HG03469 (cell line): Measurements from ENCODE around the gene DDX25.

Experiments used
- ATAC-seq: cut with Tn5 transposase; IDR thresholded peaks from one replicate; pipeline ENCODE4 v1.9.1; 2021; ENCODE audit warnings: mild to moderate bottlenecking, moderate library complexity, moderate number of reproducible peaks; ENCODE audit not compliant: unreplicated experiment

DDX25 gene

GRCh38 chr11:125948278-125949051, 44.2 kb downstream of the DDX25 start:
- no peak for ATAC-seq

- no peak for ATAC-seq
Observed at GRCh38 chr11:125949271-125950177, 45.2 kb downstream of the DDX25 start.

DNA sequence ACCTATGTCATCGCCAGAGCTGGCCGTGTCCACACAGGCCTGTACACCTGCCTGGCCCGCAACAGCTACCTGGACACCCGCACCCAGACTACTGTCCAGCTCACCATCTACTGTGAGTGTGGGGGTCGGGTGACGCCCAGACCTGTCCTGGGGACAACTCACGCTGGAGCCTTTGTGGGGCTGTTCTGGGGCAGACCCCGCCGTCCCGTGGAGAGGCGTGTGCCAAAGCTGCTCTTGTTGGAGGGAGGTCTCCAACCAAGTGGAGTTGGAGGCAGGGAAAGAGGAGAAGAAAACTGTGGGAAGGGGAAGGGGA, 45.8 kb downstream of the DDX25 start:
- no peak for ATAC-seq

DNA sequence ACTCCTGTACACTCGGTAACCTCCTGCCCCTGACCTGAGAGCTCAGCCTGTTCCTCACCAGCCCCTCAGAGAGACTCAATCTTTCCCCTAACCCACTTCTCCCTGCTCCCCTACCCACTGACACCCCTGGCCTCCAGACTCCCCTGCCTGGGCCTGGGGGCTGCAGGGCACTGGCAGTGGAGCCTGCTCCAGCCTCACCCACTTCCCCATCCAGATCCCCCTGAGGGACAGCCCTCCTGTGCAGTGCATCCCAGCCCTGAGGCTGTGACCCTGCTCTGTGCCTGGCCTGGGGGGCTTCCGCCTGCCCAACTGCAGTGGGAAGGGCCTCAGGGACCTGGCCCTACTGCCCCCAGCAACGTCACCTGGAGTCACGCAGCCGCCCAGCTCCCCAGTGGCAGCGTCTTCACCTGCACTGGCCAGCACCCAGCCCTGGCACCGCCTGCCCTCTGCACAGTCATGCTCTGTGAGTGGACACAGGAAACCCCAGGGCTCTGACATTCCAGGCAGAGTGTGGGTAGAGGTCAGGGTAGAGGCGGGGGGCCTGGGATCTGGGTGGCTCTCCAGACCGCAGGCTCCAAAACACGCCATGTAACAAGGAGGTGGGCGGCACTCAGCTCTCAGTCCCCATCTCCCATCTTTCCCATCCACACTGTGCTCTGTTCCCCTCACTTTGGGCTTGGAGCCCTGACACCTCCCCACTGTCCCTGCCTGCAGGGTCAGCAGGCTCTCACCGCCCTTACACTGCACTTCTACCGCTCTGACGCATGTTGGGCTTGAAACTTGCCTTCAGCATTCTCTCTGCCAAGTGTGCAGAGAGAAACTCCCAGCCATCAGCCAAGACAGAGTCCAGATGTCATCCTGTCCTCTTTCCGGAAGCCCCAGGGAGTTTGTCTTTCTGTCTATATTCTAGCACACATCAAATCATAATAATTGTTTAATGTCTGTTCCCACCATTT, 46.7 kb downstream of the DDX25 start:
- no peak for ATAC-seq

DNA sequence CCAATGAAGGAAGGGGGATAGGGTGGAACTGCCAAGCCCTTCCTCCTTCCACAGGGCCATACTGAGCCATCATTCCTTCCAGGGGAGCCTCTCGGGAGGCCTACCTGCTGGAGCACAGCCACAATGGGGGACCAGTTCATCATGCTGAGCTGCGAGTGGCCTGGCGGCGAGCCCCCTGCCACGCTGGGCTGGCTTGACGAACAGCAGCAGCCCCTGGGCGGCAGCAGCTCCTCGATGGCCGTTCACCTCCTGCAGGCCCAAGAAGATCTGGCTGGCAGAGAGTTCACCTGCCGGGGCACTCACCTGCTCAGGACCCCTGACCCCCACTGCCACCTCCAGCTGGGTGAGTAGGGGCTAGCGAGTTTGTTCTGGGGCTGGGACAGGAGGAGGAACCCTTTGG, 47.4 kb downstream of the DDX25 start:
- no peak for ATAC-seq

DNA sequence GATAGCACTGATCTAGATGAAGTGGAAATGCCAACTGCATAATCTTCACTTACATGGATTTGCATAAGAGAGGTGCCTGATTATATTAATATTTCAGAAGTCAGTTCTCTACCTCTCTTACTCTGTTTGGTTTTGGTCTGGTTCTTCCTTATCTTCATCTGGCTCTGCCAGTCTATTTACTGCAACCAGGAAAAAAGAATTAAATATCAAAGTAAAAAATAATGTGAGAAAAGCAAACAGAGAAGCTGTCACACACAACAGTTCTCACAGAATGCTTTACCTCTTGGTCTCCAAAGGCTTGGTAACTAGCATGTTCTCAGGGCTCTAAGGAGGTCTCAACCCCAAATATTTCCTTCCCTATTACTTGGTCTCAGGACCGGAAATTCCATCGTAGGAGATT, 48.3 kb downstream of the DDX25 start:
- no peak for ATAC-seq

DNA sequence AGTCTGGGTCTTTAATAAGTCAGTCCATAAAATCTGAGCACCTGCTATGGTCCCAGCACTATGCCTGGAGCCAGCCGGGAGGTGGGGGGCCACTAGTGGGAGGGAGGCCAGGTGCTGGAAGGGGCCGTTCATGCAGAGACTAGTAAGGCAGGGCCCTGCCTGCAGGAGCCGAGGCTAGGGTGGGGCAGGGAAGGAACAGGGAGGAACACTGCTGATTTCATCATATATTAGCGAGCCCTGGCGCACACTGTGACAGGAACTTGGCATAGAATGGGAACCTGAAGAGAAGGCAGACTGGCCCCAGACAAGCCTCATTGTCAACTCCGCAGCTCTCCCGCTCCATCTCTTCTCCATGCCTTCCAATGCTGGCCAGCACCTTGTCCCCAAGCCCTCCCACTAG, 48.7 kb downstream of the DDX25 start:
- no peak for ATAC-seq

DNA sequence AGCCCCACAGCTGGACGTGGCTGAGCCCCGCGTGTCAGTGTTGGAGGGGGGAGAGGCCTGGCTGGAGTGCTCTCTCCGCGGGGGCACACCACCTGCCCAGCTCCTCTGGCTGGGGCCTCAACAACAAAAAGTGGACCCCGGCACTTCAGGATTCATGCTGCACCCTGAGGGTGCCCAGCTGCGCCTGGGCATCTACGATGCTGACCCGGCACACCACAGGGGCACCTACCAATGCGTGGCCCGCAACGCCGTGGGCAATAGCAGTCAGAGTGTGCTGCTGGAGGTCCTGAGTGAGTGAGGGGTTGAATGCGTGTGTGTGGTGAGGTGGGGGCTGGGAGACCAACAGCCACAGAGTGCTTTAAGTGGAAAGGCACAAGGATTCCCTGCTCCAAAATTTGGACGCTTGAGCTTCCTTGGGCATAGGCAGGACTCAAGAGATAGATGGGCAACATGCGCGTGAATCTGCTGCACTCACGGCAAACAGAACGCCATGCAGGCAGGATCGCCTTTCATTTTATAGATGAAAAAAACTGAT, 49.2 kb downstream of the DDX25 start:
- ATAC-seq: no peak

DNA sequence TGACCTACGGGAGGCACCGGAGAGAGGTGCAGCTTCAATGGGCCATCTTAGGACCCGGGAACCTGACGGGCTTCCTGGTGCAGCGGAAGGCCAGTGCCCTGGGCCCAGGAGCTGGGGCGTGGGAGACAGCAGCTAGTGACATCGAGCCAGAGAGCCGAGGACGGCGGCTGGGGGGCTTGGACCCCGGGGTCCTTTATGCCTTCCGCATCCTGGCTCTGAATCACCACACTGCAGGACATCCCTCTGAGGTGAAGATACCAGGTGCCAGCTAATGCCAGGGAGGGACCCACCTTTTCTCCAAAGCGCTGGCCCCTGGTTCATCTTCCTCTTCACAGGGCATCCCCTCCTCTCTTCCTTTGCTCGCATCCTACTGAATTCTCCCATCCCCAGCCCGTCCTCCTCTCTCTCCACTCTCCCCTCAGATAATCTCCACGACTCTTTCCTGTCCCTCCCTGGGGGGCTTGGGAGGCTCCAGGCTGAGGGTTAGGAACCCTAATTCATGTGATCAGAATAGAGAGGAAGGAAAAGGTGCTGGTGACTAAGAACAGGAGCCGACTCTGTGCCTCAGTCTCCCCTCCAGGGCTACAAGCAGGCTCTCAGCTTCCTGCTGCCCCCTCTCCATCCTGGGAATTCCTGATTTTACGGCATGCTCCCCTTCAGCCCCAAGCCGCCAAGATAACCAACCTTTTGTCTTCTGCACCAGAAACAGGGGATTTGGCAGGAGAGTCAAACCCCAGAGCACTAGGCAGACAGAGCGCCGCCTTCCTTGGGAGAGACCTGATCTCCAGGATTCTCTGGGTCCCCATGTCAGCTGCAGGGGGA, 50.0 kb downstream of the DDX25 start:
- no peak for ATAC-seq

GRCh38 chr11:125954945-125955640, 50.8 kb downstream of the DDX25 start:
- no peak for ATAC-seq

- ATAC-seq: no peak
Observed at GRCh38 chr11:125955856-125956255, 51.5 kb downstream of the DDX25 start.

- ATAC-seq: no peak
Observed at GRCh38 chr11:125956391-125957134, 52.3 kb downstream of the DDX25 start.

- ATAC-seq: no peak
Observed at GRCh38 chr11:125957618-125958332, 53.5 kb downstream of the DDX25 start.

GRCh38 chr11:125958872-125959400, 54.6 kb downstream of the DDX25 start:
- no peak for ATAC-seq

DNA sequence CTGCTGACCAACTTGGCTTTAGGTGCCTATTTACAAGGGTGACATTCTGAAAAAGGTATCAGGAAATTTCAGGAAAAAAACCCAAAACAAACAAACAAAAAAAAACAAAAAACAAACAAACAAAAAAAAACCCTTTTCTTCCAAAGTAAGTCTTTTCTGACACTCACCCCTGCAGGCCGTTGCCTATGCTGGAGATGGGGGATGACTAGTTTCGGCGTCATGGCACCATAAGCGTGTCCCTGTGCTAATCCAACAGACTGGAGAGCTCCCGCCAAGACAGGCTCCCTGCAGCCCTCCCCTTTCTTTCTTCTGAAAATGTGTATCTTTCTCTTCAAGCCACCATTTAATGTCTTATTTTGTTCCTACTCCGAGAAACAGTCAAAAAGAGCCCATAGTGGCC, 55.2 kb downstream of the DDX25 start:
- ATAC-seq: no peak

DNA sequence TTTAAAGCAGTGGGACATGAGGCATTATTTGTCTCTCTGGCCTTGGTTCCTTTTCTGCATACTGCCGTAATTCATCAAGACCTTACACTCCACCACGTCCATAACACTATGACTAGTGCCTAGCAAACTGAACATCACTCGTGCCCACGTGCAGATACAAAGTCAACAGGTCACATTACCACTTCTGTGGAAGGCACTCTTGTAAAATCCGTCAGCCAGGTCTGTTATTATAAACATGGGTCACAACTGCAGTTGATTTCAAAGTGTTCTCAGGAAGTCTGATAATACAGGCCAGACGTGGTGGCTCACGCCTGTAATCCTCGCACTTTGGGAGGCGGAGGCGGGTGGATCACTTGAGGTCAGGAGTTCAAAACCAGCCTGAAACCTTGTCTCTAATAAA, 55.6 kb downstream of the DDX25 start:
- no peak for ATAC-seq

- no peak for ATAC-seq
Observed at GRCh38 chr11:125960771-125961170, 56.5 kb downstream of the DDX25 start.

GRCh38 chr11:125967515-125967914, 63.2 kb downstream of the DDX25 start:
- no peak for ATAC-seq
